GM19467 (cell line): Measurements from ENCODE around the gene PIBF1.

Experiments used
- ATAC-seq: cut with Tn5 transposase; IDR thresholded peaks from one replicate; pipeline ENCODE4 v1.9.1; 2021; ENCODE audit warnings: mild to moderate bottlenecking, moderate library complexity; ENCODE audit not compliant: unreplicated experiment

The PIBF1 gene

DNA sequence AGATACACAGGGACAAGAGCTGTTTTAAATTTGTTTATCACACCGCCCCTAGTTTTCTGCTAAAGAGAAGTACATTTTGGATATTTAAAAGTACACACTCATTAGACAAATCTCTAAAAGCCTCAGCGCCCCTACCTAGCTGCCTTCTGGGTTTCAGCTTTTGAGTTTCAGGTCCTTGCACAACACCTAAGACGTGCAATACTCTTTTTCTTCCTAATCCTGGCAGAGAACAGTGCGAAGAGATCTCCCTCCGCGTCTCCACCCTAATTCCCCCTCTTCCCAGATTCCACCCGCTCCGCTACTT lies 276.5 kb downstream of the PIBF1 start:
- peak; percentile 9 for ATAC-seq

DNA sequence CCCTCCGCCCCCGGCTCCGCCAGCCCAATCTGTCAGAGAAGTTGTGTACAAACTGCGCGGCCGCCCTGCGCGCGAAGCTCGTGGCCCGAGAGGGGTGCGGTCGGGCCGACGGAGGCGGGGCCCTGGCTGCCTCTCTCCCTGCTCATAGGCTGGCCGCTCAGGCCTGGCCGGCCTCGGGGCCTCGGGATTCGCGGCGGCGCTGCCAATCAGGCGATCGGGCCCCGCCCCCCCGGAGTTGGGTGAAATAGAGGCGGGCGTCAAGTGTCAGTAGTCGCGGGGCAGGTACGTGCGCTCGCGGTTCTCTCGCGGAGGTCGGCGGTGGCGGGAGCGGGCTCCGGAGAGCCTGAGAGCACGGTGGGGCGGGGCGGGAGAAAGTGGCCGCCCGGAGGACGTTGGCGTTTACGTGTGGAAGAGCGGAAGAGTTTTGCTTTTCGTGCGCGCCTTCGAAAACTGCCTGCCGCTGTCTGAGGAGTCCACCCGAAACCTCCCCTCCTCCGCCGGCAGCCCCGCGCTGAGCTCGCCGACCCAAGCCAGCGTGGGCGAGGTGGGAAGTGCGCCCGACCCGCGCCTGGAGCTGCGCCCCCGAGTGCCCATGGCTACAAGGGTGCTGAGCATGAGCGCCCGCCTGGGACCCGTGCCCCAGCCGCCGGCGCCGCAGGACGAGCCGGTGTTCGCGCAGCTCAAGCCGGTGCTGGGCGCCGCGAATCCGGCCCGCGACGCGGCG lies 277.0 kb downstream of the PIBF1 start, which contains the start of gene KLF5:
KLF5 (plus strand) TSS at position 270 of the 724 bp plus-strand sequence; CDS start at position 593, 323 bp downstream.
- ATAC-seq, result peak; percentile 99

DNA sequence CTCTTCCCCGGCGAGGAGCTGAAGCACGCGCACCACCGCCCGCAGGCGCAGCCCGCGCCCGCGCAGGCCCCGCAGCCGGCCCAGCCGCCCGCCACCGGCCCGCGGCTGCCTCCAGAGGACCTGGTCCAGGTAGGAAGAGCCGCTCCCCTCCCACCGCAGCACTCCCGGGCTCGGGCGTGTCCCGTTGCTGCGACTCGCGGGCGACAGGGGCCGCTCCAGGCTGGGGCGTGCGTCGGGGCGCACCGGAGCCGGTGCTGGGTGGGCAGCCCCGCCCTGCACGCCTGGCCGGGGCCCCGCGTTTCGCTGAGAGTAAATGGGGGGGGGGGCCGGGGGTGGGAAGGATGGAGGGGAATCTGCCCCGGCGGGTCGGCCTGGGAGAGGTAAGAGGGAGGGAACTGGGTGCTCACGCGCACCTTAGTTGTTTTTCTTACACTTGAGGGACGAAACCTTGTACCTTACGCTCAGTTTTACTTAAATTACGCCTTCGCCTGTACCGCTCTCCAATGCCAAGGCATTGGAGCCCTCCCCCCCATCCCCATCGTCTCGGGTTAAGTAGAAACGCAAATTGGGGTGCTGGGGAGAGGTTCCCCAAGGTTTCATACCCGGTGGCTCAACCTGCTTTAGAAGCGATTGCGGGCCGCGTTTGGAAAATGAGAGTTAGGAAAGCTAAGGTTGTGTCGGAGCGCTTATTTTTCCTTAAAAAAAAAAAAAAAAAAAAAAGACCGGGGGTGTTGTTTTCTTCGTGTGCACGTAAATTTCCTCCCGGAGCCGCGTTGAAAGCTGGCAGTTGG lies 277.7 kb downstream of the PIBF1 start:
- peak; percentile 34 for ATAC-seq

DNA sequence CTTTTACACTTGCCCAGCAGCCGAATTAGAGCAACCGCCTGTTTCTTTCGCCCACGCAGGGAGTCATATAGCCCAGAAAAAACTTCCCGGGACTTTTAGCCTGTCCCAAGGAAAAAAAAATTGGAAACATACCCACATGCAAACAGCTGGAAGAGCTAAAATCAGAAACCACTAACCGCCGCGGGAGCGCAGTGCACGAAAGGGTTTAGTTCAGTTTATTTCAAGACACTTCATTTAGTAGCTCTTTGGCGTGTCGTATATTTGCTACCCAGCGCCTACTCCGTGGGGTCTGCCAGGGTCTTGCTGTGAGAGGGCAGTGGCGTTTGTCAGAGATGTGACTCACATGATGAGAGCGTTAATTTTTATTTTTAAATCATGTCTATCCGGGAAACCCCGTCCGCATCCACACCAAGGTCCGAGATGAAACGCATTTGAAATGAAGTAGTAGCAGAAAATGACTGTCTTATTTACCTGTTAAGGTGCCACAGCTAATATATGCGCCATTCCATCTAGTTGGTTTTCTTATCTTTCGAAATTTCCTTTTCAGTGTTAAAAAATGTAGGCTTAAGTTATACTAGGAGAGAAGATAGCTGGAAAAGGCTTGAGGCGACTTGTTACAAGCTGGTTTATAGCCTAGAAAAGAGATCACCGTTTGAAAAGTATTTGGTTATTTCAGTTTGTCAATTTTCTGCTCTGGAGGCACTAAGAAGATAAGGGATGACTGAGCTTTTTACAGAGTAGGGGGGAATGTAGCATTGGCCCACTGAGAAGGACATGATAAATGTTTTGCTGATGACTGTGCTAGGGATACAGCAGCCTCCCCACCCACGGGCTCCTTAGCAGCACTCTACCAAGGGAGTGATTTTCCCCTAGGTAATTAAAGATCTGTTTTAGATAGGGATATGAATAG lies 278.6 kb downstream of the PIBF1 start:
- ATAC-seq, result no peak

DNA sequence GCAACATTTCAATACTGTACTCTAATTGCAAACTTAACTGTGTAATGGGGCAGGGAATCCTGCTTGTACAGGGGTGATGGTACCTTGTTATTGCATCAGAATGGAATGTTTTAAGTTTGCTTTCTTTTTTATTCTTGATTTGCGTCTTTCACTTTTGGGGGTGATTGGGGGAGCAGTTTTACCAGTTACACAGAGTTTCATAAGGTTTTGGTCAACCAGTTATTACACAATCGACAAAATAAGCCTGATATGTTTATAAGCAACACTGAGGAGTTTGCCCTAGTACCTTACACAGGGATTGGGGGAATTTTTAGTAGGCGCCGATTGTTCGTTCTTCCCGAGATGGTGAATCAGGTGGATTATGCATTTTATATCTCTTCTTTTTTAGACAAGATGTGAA lies 279.5 kb downstream of the PIBF1 start:
- ATAC-seq, result no peak

DNA sequence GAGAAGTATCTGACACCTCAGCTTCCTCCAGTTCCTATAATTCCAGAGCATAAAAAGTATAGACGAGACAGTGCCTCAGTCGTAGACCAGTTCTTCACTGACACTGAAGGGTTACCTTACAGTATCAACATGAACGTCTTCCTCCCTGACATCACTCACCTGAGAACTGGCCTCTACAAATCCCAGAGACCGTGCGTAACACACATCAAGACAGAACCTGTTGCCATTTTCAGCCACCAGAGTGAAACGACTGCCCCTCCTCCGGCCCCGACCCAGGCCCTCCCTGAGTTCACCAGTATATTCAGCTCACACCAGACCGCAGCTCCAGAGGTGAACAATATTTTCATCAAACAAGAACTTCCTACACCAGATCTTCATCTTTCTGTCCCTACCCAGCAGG lies 279.9 kb downstream of the PIBF1 start:
- no peak for ATAC-seq

- no peak for ATAC-seq
These were observed 280.5 kb downstream of the PIBF1 start for GRCh38 chr13:73062468-73062867.

DNA sequence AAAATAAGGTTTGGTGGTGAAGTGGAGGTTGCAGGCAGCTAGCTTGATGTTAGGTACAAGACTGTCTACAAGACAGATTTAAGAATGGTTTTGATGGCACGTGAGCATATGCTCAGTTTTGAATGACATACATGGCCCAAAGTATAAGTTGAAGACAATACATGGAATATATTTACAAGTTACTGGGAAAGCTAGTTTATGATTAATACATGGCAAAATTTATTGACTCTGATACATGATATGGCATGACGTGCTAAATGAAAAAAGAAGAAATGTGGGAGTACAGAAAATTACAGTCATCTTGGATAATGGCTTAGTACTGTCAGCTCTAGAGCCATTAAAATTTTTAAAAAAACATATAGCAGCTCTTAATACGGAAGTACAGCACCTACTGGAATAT lies 281.2 kb downstream of the PIBF1 start:
- no peak for ATAC-seq

DNA sequence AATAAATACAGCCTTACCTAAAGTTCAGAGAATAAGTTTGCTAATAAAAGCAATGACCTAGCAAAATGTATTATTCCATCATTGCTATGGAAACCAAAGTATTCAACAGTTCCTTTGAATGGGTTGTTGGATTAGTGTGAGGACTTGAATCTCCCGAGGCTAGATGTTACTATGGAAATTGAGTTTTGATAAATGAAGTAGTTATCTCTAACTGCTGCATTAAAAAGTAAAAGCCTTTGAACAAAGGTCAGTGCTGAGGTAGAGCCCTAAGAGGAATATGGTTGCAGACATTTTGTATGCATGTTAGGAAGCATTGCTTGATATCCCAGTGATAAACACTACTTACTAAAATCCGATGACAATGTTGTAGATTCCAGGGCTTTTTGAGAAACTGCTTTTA lies 283.1 kb downstream of the PIBF1 start:
- ATAC-seq, result no peak

GRCh38 chr13:73065665-73066340 lies 283.9 kb downstream of the PIBF1 start:
- no peak for ATAC-seq
